ENCODE data around the gene GTPBP10.

The GTPBP10 gene

DNA sequence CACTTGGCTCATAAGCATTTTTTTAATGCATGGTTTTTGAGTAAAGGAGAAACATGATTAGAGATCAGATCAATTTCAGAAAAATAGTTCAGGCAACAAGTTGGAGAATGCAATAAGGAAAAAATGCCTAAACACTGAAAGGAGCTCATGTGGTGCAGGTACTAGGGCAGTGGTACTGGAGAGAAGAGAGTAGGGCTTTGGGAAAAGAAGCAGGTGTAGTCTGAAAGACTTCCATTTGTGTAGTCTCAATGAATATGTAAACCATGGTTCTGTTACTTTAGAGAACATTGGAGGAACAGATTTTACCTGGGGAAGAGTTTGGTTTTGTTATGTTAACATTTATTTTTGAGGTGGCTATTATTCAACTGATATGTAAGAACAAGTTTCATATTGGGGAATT lies 5.5 kb downstream of the GTPBP10 start:
- DNase-seq (ENCODE audit: low read depth), result no peak

DNA sequence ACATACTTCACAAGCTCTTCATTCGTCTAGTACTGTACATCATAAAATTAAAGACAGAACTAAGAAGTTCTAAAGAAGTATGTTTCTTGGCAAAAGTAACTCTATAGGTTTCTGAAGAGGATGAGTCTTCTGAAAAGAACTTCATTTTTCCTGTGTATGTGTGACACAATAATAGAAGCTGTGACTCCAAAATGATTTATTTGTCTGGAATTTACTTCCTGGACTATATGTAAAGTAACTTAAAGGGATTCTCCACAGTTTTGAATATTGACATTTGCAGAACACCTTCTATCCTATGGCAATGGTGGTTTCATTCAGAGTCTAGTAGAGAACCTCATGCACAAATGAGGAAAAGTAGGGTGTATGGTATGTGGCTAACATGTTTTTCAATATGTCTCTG lies 36.9 kb downstream of the GTPBP10 start:
- no peak for DNase-seq (ENCODE audit: low read depth)

DNA sequence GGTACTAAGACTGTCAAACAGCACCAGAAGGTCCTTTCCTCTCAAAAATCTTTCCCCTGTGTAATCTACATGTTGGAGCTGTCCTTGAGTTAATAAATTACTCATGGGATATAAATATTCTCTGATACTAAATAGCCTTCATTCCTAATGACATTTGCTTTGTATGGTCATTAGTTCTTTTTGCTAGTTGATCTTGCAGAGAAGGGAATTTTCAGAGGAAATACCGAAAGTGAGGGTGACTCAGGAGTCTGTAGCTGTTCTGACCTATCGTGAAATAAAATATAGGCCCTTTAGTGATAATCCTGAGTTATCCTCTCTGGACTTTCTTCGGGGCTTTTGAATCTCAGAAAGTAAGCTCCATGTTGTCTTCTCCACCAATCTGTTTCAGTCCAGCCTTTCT lies 37.3 kb downstream of the GTPBP10 start:
- no peak for DNase-seq (ENCODE audit: low read depth)

DNA sequence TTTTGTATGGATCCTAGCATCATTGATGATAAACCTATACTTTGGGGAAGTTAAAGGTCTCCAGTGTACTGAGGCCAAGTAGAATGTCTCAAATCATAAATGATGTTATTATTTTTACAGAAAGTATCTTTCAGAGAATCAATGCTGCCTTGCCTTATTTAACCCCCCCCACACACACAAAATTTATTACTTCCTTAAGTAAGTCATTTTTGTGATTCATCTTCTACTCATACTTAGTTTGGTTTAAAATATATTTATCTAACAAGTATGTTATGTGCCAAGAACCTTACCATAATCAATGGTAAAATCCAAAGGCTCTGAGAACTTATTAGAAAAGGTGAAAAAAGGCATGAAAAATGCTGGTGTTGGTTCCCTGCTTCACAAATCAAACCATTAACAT lies 37.9 kb downstream of the GTPBP10 start:
- no peak for DNase-seq (ENCODE audit: low read depth)

DNA sequence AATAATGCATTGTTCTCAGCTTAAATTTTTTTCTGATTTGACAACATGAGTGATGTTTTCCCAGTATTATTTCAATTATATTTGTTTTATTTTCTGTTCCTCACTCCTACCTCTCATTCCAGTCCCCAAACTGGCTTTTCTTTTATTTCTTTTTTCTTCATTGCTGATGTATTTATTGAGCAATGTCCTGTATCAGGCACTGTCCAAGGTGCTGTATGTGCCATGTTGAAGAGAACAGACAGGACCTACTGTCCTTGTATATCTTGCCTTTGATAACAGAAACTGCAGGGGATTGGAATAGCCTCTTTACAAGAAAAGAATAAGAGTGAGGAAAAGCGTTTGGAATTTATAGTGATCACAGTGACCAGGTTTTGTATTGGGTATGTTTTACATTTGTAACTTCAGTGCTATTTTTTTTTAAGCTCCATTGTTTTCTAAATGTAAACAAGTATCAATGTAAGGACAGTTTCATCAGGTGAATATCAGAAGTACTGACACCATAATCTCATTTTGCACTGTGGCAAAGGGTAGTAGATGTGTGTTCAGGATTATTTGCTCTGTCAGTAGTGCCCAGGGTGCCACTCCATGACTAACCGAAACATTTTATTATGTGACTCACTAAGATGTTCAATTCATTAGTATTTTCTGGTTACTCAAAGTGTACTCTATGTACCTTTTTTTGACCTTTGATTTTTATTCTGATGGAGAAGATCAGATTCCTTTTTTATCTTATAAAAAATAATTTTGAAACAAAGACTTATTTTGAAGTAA lies 41.1 kb downstream of the GTPBP10 start:
- DNase-seq (ENCODE audit: low read depth), result no peak

DNA sequence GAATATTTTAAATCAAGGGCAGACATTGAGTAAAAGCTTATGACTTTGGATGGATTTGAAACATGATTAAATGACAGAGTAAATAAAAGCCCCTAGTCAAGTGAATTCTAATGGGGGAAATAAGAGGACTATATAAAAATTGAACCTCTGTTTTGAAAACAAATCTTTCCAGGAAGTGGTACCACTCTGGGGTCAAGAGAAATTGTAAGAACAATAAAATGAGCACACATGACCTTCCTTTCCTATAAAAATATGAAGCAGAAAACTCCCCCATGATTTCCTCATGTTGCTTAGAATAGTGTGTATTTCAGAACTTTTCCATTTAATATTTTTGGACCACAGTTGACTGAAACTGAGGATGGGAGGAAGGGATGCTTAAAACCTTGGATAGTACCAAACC lies 44.4 kb downstream of the GTPBP10 start:
- no peak for DNase-seq (ENCODE audit: low read depth)

DNA sequence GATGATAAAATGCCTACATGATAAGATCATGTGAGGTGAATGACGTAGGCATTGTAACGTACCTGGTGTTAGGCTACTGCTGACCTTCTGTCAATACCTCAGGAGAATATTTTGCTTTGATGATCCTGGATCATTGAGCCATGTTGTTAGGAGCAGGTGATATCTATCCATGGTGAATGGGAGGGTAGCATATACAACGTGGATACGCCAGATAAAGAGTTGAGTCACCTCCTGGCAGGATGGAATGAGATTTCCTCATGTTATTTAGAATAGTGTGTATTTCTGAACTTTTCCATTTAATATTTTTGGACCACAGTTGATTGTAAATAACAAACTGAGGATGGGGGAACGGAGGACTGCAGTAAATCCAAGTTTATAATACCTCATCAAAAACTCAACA lies 45.0 kb downstream of the GTPBP10 start:
- DNase-seq (ENCODE audit: low read depth), result no peak

DNA sequence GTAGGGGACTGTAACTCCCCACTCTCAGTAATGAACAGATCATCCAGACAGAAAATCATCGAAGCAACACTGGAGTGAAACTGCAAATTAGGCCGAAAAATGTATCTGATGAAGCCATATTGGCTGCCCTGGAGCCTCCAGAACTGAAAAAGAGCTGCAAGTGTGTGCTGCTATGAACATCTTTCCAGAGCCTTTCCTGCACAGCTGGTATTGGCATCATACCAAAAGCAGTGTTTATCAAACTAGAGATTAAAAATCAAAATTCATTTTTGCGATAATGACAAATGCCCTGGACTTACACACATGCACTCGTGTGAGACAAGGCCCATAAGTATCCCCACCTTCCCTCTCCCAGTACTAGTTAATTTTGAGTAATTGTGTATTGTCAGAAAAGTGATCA lies 49.9 kb downstream of the GTPBP10 start:
- DNase-seq (ENCODE audit: low read depth), result no peak

DNA sequence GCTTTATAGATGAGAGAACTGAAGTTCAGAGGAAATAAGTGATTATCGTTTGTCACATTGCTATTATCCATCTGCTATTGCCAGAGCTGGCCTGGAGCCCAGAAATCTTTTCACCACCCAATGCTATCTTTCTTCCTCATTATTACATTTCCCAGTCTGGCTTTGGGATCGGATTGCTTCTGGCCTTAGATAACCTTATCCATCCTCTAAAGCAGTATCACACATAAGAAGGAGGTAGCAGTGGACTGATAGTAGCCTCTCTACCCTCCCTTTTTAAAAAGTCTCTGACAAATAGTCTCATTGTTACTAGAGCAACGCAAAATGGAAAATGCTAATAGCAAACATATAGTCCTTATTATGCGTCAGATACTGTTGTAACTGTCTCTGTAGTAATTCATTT lies 55.5 kb downstream of the GTPBP10 start:
- no peak for DNase-seq (ENCODE audit: low read depth)

DNA sequence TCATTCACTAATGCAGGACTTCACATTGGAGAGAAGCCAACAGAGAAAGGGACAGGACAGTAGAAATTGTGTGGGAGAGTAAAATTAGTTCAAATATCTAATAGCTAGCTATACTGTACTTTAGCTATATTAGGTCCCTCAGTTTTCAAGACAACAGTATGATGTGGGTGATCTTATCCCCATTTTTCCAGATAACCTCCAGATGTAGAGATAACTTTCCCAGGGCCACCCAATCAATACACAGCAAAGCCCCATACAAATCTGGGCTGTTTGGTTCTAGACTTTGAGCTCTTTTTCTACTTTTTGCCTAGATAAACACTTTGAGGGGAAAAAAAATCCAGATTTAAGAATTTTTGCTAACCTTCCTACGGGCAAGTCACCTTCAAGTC lies 56.3 kb downstream of the GTPBP10 start:
- no peak for DNase-seq (ENCODE audit: low read depth)

DNA sequence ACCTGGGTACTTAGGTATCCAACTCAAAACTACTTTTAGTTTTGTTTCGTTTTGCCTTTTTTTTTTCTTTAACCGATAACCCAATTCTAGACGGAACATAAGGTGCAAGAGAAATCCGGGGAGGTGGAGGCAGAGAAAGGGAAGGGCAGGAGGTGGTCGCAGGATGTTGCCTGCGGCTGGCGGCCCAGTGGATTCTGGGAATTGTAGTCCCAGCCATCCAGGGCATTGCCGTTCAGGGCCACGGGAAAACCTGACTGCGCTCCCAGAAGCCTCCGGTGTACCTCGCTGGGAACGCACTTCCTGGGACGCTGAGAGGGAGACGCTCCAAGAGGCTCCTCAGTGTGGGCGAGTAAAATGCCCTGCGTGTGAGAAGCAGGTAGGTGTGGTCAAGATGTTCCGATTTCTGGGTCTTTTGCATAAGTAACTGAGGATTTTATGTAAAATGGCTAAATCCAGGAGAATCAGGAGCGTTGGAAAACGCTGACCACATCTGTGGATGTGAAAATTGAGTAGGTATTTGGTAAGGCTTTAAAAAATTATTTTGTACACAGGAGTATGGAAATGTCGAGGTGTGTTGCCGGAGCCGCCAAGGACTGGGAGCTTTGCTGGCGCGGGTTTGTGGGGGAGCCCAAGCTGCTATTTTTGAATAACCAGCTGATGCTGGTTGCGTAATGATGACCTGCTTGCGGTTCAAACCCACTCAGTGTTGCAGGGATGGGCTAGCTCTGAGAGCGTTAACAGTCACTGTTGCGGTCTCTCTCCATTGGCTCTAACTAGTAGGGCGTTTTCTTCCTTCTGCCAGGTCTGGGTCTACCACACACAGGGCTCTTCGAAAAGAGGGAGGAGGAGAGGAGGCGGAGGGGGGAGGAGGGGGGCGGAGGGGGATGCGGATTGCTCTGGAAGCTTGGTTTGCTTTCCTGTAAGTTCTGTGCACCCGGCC lies 56.9 kb downstream of the GTPBP10 start, which contains the start of gene CLDN12:
Gene CLDN12, plus strand, starts transcription at position 288 of the 940 bp plus-strand sequence. CDS start 9,216 bp downstream, outside the sequence.
- peak; percentile 64 for DNase-seq (ENCODE audit: low read depth)

DNA sequence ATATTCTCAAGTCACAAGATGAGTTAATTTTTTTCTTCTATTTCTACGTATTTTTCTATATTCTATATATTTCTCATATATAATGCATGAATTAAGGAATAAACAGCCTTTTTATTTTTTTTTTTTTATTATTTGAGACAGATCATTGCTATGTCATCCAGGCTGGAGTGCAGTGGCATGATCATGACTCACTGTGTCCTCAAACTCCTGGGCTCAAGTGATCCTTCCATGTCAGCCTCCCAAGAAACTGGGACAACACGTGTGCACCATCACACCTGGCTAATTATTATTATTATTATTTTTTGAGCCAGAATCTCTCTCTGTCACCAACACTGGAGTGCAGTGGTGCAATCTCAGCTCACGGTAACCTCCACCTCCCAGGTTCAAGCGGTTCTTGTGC lies 58.3 kb downstream of the GTPBP10 start:
- DNase-seq (ENCODE audit: low read depth), result no peak

DNA sequence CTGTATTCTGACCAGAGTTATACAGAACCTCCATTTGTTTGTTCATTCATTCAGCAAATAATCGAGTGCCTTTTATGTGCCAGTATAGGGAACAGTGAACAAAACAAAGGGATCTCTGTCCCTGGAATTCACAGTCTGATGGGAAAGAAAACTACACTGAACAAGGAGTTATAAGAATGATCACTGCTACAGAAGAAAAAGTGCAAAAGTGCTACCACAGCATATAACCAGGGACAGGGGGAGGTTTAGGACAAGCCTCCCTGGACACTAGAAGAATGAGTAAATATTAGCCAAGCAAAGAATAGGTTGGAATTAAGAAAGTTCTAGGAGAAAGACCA lies 60.9 kb downstream of the GTPBP10 start:
- DNase-seq (ENCODE audit: low read depth), result no peak

DNA sequence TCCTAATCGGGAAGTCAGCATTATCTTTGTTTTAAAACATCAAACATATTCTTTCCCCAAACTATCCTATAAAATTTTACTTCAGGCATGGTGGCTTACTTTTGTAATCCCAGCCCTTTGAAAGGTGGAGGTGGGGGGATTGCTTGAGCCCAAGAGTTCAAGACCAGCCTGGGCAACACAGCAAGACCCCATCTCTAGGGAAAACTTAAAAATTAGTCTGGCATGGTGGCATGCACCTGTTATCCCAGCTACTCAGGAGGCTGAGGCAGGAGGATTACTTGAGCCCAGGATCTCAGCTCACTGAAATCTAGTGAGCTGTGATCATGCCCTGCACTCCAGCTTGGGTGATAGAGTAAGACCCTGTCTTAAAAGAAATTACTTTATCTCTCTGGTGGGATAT lies 61.6 kb downstream of the GTPBP10 start:
- DNase-seq (ENCODE audit: low read depth), result no peak

DNA sequence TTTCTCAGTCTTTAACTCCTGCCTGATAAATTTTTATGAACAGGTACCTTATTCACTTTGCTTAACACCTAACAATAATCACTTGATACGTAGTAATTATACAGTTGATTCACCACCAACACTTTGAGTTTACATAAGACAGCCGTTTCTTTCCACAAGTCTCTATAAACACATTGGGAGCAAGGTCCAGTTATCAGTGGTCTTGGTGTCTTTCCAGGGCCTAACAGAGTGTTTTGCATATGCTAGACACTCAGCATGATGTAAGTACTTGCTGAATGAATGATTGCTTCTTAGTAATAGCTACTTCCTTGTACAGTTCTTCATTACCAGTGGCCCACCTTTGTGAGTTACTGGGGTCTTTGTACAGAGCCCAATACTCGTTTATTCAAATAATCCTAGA lies 63.2 kb downstream of the GTPBP10 start:
- DNase-seq (ENCODE audit: low read depth), result no peak

DNA sequence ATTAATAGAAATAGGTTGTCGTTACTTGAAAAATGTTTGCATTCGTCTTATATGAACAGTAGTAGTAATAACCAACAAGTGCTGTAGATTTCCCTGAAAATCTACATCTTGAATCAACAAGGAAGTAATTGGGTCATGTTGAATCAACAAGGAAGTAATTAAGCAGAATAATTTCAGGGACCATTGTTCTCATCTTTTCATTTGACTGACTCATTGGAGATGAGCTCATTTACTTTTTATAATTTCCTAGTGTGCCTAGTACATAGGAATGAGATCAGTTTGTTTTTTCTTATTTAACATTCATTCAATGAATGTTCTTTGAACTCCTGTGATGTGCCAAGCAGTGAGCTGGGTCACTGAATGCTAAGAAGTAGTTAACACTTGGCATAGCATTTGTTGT lies 65.0 kb downstream of the GTPBP10 start:
- DNase-seq (ENCODE audit: low read depth), result no peak

DNA sequence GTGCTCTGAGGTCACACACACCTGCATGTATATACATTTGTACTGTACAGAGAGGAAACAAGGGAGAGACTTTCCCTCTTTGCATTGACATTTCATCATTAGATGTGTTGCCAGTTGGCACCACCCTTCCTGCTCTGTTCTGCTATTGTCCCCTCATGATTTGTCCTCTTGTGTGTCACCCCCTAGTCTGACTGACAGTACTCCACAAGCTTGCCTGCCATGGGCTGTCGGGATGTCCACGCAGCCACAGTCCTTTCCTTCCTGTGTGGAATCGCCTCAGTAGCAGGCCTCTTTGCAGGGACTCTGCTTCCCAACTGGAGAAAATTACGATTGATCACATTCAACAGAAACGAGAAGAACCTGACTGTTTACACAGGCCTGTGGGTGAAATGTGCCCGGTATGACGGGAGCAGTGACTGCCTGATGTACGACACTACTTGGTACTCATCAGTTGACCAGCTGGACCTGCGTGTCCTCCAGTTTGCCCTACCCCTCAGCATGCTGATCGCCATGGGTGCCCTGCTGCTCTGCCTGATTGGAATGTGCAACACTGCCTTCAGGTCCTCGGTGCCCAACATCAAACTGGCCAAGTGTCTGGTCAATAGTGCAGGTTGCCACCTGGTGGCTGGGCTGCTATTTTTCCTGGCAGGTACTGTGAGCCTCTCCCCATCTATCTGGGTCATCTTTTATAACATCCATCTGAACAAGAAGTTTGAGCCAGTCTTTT lies 66.1 kb downstream of the GTPBP10 start:
- DNase-seq (ENCODE audit: low read depth), result peak; percentile 5

DNA sequence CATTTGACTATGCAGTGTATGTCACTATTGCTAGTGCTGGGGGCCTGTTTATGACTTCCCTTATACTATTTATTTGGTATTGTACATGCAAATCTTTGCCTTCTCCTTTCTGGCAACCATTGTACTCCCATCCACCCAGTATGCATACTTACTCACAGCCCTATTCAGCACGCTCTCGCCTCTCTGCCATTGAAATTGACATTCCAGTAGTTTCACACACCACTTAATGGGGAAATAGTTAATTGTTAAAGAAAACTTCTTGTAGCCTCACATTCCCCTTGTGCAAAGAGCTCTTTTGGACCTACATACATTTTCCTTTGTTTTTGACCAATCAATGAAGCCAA lies 66.6 kb downstream of the GTPBP10 start:
- DNase-seq (ENCODE audit: low read depth), result no peak

DNA sequence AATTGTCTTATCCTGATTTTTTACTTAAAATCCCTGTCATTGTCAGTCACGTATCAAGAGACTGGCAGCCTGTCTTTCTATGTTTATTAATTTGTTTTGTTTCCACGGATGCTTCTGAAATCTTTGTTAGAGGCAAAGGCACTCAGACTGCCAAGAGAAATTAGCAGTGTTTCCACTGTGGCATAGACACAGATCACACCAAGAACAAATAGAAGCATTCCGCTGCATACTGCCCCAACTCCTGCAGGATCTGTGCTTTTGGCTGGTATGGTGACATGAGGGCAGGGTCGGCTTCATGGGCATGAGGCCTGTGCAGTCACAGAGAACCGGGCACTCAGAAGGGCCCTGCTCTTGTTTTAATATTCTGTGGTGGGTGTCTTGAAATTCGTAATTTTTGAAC lies 75.1 kb downstream of the GTPBP10 start:
- no peak for DNase-seq (ENCODE audit: low read depth)

DNA sequence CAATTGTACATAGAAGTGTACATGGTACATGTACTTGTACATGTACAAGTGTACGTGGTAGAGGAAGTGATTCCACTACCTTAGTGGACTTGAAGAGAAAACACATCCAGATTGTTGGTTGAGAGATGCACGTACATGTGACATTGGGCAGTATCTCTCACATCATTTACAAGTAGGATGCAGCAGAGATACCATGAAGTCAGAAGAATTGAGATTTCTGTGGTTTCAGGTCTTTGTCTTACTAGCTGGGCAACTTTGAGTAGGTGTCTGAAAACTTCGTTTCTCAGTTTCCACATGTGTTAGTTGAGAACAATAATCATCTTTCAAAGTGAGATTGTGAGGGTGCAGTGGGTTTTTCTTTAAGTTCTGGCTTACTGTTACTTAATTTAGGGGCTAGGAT lies 78.2 kb downstream of the GTPBP10 start:
- DNase-seq (ENCODE audit: low read depth), result no peak

DNA sequence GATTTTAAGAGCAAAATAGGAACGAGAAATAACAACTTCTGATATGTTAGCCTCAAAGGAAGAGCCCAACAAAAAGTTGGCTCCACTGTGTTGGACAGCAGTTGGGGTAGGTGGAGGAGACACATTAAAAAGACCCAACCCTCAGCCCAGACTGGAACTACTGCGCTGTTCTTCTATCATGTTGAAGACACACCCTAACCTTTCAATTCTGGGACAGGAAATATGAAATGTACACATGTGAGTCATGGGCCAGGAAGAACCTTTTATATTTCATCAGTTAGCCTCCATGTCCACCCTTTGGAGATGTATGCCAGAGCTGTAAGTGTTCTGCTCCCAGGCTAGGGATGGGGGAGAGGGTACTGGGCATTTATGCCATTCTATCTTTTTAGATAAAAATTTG lies 78.9 kb downstream of the GTPBP10 start:
- DNase-seq (ENCODE audit: low read depth), result no peak

DNA sequence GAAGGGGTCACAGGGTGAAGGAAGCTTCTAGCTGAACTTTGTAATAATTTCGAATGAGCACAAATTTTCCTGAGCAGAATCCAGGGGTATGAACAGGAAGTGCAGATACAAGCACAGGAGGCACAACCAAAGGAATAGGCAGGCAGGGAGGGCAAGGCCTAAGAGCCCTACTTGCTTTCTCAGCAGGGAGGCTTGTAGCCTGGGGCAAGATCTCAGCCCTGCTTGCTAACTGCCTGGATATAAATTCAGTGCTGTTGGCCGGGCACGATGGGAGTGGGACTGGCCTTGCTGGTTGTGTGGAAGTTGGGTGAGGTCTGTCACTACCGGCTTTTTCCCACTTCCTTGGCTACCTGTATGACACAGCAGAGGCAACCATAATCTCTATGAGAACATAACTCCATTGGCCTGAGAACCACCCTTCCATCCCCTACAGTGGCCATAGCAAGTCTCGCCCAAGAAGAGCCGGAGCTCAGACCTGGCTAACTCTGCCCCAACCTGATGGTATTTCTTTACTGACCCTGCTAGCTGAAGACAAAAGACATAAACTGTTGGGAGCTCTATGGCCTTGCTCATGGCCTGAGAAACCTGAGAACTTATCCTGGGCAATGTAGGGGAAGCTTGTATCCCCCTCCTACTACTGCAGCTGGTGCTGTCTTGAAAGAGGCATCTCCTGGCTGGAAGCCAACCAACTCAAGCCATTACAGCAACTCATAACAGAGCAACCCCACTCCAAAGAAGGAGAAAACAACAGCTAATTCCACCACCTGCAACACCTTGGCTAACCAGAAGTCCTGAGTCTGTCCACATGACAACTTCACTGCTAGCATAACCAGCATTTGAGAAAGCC lies 84.3 kb downstream of the GTPBP10 start:
- no peak for DNase-seq (ENCODE audit: low read depth)
